LNCaP clone FGC (cell line): ENCODE data around the gene WDR26.

Experiments
- DNase-seq: peaks from one replicate; pipeline ENCODE4 v3.0.0-alpha.2; 2011; ENCODE audit warnings: low read depth
- H3K4me3 ChIP-seq: 2 replicates; pipeline ENCODE4 v1.5.1; 2011; ENCODE audit warnings: mild to moderate bottlenecking, low read depth, low read length, control low read depth
- CTCF ChIP-seq: IDR thresholded peaks from 2 replicates; pipeline ENCODE4 v1.5.1; 2012; ENCODE audit warnings: mild to moderate bottlenecking; ENCODE audit not compliant: control insufficient read depth, insufficient read depth; ENCODE audit errors: extremely low read depth

The WDR26 gene

DNA sequence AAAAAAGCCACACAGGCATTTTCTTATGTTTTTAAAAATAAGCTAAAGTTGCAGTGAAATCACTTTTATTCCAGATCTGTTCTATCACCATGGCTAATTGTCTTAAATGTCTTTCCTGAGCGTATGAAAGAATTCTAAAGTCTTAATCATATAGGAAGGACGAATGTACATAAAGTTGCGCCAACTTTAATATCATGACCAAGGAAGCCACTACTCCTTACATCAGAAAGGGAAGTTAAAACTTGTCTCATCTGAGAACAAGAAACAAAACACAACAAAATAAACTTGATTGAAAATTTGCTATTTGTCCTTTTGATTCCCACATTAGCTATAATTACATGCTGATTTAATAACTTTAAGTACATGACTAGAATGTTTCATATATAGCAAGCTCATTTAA, 51.4 kb downstream of the WDR26 start:
- H3K4me3 ChIP-seq: no peak overlapping the region
- DNase-seq: no peak
- no peak for TF ChIP-seq CTCF

GRCh38 chr1:224381880-224382548, 52.6 kb downstream of the WDR26 start:
- no peak for DNase-seq
- TF ChIP-seq CTCF: no peak

DNA sequence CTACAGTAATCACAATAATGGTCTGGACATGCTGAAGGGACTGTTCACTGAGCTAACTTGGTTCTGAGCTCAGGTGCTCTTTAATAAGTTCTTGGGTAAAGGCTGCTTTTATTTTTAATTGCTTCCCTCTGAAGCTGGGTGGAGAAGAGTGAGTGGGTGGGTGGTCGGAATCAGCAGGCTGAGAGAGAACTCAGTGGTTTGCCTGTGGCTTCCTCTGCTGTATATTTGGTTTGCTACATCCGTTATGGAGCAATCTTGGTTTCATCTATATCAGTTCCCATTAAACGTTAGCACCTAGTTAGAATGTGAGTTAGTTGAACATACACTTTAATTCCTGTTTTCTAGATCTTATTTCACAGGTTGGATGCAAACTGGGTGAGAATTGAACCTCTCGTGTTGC, 54.6 kb downstream of the WDR26 start:
- TF ChIP-seq CTCF: no peak
- DNase-seq: no peak
- no peak overlapping the region for H3K4me3 ChIP-seq

More at GRCh38 chr1:224381880-224382548, 52.6 kb downstream of the WDR26 start:
- no peak overlapping the region for H3K4me3 ChIP-seq

DNA sequence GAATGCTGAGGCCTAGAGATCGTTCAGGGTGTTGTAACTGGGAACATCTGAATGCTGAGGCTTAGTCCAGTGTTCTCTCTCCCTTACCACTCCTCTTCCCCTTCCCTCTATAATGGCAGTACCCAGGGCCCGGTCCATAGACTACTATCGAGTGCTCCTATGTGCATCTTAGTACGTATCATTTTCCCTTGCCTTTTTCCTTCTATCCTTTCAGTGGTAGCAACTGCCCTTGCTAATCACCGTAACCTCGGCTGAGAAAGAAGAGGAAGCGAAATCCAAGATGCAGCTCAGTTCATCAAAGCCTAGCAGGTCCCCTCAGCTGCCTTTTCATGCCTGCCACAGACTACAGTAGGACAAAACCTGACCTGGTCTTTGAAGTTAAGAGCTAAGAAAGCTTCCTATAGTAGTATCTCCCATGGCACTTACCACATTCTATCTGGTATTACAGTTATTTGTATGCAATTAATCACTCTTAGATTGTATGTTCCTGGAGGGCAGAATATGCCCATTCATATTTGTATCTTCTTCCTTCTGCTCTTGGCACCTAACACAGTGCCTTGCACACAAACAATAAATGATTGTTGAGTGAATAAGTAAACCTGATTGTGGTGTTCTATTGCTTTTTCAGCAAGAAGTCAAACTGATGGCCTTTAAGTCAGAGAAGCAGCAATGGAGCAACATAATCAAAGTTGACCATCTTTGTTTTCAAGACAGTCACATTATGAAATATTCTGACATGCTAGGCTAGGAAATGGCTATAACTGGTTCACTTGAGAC, 55.6 kb downstream of the WDR26 start:
- no peak overlapping the region for H3K4me3 ChIP-seq
- no peak for TF ChIP-seq CTCF
- no peak for DNase-seq

- no peak overlapping the region for H3K4me3 ChIP-seq
- DNase-seq: no peak
- TF ChIP-seq CTCF: no peak
Measured at GRCh38 chr1:224377676-224378006, 57.0 kb downstream of the WDR26 start.

- TF ChIP-seq CTCF: no peak
- DNase-seq: no peak
- H3K4me3 ChIP-seq: no peak overlapping the region
Measured at GRCh38 chr1:224375059-224375458, 59.5 kb downstream of the WDR26 start.

GRCh38 chr1:224373008-224373590, 61.5 kb downstream of the WDR26 start:
- TF ChIP-seq CTCF: no peak
- no peak overlapping the region for H3K4me3 ChIP-seq
- no peak for DNase-seq
